ENCODE results near the gene RABGAP1L.

DNA sequence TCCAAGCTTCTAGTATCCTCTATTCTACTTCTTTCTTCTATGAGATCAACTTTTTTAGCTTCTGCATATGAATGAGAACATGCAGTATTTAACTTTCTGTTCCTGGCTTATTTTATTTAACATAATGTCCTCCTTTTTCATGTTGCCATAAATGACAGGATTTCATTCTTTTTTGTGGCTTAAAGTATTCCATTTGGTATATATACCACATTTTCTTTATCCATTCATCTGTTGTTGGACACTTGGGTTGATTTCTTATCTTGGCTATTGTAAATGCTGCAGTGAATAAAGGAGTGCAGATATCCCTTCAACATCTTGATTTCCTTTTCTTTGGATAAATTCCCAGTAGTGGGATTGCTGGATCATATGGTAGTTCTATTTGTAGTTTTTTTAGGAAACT is 498.1 kb downstream of the RABGAP1L start:
- TF ChIP-seq, protein P1, sequence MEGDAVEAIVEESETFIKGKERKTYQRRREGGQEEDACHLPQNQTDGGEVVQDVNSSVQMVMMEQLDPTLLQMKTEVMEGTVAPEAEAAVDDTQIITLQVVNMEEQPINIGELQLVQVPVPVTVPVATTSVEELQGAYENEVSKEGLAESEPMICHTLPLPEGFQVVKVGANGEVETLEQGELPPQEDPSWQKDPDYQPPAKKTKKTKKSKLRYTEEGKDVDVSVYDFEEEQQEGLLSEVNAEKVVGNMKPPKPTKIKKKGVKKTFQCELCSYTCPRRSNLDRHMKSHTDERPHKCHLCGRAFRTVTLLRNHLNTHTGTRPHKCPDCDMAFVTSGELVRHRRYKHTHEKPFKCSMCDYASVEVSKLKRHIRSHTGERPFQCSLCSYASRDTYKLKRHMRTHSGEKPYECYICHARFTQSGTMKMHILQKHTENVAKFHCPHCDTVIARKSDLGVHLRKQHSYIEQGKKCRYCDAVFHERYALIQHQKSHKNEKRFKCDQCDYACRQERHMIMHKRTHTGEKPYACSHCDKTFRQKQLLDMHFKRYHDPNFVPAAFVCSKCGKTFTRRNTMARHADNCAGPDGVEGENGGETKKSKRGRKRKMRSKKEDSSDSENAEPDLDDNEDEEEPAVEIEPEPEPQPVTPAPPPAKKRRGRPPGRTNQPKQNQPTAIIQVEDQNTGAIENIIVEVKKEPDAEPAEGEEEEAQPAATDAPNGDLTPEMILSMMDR (IDR thresholded peaks at IDR 0.05), result no peak
- TF ChIP-seq POLR2AphosphoS5 (IDR thresholded peaks at IDR 0.05) (no peak), EP300 (IDR thresholded peaks at IDR 0.05) (no peak)

Data from gastroesophageal sphincter (tissue), 3 donors.